ENCODE data around the gene SLC6A12.

Gene SLC6A12

DNA sequence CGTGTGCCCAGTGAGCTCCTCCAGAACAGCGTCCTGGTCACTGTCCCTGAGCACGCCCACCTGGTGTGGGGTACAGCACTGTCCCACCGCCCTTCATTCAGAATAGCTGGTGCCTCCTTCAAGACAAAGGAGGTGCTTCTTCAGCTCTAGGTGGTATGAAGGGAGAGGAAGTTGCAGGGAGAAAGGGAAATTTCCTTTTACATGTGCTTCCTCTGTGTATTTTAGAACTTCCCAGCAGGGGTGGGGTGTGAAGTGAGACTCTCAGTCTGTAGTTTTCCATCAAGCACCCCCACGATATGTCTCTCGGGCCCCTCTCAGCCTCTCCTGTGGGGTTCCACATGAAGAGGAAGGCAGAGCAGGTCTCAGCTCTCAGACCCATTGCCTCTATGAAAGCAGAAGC lies 1.2 kb upstream of the SLC6A12 start:
- no peak for DNase-seq (ENCODE audit: low spot score)

DNA sequence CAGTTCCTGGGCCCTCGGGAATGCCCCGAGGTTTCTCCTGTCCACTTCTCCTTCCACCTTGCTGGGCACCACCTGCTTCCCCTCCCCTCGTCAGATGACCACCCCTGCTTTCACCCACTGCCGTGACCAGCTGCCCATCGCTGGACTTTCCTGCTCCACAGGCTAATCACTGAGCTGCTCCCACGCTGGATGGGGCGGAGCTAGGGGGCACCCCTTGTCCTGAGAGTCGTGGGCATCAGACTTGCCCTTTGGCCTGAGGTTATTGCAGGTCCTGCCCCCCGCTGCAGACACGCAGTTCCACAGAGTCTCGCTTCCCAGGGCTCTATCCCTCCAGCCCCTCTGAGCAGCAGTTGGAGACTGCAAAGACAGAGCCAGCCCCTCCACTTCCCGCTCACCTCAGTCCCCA lies 427 bp downstream of the SLC6A12 start:
- no peak for DNase-seq (ENCODE audit: low spot score)

DNA sequence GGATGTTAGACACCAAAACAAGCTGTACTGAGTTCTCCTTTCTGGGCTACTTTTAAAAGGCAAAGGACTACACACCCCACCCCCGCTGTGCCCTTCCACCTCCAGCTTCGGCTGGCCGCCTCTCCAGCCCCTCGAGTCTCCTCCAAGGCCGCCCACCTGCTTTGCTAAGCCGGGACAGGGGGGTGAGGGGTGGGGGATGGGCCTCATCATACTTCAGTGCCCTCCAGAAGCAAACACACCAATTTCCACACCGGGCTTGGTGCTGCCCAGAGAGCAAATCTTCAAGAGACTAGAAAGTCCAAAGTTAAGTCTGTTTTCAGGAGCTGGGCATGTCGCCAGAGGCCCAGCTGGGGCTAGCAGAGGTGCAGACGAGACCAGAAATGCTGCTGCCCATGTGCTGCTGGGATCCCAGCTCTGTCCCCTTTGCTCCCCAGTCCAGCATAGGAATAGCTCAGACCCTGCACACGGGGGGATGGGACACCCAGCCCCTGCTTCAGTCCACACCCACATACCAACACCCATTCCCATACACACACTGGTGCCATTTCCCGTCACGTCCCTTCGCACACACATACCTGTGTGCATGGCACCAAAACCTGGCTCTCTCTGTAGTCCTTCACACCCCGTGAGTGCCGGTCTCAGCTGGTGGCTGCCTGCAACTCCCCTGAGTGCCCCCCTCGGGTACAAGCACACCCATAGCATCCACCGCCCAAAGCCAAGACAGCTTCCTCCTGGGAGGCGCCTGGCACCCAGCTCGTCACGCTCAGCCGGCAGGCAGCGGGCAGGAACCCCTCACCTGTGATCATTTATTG lies 1.0 kb downstream of the SLC6A12 start:
- no peak for DNase-seq (ENCODE audit: low spot score)

DNA sequence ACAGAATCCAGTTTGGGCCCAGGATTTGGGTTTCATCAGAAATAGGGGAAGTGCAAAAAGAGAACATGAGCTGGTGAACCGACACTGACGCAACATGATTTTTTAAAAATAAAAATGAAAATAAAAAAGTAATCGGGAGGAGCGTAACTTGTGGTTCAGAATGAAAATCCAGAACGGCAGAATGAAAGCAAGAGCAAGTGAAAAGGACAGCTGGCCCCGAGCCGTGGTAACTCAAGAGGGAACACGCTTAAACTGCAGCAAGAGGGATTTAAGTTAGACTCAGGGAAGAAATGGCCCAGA lies 1.6 kb downstream of the SLC6A12 start:
- DNase-seq (ENCODE audit: low spot score) = no peak

DNA sequence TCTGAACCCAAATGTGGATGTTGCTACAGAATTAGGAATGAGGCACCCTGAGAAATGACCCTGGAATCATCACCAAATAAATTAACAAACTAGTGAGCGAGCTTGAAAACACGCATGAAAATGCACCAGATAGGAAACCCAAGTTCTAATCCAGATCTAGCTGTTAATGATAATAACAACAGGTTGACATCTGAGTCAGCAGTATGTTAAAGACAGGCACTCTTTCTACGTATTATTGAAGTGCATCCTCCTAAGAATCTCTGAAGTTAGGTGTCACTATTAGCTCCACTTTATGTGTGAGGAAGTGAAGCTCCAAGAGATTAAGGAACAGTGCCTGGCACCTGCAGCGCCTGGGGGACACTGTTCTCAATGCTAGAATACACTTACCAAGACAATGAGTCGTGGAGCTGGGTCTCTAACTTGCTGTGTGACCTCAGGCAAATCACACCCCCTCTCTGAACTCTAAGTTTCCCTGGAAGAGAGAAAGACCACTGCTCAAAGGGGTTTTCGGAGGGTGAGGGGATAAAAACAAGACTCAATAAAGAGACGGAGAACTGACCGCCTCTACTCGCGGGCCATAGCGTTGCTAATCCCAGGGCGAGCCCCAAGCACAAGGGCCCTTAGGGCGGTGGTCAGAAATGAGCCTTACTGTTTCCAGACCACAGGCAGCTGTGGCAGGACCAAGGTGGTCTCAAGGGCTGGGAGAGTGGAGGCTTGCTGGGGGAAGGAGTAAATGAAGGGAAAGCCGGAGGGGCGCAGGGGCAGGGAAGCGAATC lies 2.1 kb downstream of the SLC6A12 start:
- no peak for DNase-seq (ENCODE audit: low spot score)

- no peak for DNase-seq (ENCODE audit: low spot score)
Measured at GRCh38 chr12:211142-211465, 2.9 kb downstream of the SLC6A12 start.

- DNase-seq (ENCODE audit: low spot score) = no peak
Measured at GRCh38 chr12:210277-211141, 3.4 kb downstream of the SLC6A12 start.

- DNase-seq (ENCODE audit: low spot score) = no peak
Measured at GRCh38 chr12:209851-210250, 4.1 kb downstream of the SLC6A12 start.

GRCh38 chr12:209246-209645 lies 4.7 kb downstream of the SLC6A12 start:
- no peak for DNase-seq (ENCODE audit: low spot score)

GRCh38 chr12:208813-209212 lies 5.1 kb downstream of the SLC6A12 start:
- DNase-seq (ENCODE audit: low spot score) = no peak

- no peak for DNase-seq (ENCODE audit: low spot score)
Measured at GRCh38 chr12:207804-208203, 6.2 kb downstream of the SLC6A12 start.

DNA sequence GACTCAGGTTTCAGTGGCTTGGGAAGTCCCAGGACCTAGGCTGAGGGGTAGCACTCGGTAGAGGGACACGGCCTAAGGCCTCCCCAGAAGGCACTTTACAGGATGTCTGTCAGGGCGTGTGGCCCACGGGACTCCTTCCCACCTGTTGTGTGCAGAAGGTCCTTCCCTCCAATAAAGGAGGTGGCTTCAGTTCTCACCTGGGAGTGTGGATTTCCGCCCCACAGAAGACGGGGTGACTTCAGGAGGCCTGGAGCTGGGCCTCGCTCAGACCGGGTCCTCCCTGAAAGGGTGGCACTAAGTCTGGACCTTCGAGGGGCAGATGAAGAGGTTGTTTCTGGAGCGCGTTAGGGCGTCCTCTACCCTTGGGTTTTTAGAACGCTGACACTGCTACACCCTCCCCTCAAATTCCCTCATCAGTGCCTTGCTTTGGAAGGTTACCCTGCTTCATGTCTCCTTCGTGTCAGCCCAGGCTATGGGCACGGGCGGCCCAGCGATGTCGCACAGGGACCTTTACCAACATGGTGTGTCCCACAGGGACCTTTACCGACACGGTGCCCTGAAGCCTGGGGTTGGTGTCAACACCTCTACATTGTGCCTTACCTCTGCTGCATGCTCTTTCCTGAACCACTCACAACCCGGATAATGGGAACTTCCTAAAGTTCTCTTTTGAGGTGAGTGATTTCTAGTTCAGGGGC lies 7.1 kb downstream of the SLC6A12 start:
- DNase-seq (ENCODE audit: low spot score) = no peak

GRCh38 chr12:205026-205425 lies 8.9 kb downstream of the SLC6A12 start:
- DNase-seq (ENCODE audit: low spot score) = no peak

GRCh38 chr12:204261-204678 lies 9.7 kb downstream of the SLC6A12 start:
- DNase-seq (ENCODE audit: low spot score) = no peak

DNA sequence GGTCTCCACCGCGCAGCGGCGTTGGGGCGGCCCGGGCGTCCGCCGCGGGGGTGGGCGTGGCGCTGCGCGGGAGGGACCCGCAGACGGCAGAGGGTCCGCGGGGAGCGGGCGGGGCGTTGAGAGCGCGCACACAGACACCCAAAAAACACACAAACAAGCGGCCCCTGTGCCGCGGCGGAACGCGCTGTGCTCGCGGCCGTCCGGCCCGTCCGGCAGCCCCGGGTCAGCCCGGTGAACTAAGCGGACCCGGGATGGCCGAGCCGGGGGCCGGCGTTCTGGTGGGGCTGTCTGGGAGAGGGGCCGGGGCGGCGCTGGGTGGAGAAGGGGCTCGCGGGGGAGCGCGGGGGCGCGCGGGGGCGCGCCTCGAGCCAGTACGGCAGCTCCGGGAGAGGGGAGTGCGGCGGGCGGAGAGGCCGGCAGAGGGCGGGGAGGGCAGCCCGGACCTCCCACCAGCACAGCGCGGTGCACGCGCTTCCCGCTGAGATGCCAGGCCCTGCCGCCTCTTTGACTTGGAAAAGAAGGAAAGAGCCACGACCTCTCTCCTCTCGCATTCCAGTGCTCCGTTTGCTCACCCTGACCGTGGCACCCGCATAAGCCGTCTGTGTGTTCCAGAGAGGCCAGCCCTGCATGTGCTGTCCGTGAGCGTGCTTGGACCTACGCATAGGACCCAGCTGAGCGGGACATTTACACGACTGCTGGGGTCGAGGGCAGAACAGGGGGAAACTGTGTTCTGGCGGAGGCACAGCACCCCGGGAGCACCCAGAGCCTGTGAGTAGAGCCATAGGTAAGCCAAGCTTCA lies 10.3 kb downstream of the SLC6A12 start:
- DNase-seq (ENCODE audit: low spot score) = no peak

GRCh38 chr12:203074-203461 lies 10.9 kb downstream of the SLC6A12 start:
- no peak for DNase-seq (ENCODE audit: low spot score)

DNA sequence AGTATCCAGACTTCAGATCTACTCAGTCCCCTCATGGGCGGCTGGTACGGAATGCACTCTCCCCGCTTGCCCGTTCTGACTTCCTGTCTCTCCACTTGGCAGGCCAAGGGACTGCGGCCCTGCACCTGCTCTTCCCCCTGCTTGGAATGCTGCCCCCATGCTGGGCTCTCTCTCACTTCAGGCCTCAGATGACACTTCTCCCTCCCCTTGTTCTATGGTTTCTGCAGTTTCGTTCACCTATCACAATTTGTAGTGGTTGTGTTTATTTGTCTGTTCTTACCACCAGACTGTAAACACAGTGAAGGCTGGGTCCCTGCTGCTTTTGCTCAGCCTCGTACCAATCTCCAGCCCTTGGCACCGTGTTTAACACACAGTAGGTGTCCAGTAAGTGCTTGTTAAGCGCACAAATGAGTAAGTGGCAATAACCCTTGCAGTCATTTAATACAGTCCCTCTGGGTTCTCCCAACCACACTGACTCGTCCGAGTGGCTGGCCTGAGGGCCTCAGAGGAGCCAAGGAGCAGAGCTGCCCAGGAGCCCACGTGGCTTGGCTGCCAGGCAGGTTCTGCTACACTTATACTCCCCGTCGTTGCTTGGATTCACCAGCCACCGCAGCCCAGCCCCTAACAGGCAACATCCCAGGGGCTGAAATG lies 11.8 kb downstream of the SLC6A12 start:
- no peak for DNase-seq (ENCODE audit: low spot score)

DNA sequence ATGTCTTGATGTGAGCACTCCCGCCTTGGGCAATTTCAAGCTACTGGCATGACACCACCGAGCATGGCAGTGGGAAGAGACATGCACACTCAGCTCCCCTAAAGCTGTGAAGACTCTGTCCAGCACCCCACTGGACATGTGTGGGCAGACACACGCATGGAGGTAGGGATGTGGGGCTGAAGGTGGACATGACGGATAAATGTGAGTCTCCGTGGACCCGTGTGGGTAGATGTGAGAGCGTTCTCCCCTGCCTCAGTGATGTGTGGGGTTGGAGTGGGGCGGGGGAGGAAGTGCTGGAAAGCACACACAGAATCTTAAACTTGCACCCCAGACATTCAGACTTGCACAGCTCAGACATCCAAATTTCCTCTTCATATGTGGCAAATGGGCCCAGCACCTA lies 12.6 kb downstream of the SLC6A12 start:
- no peak for DNase-seq (ENCODE audit: low spot score)

DNA sequence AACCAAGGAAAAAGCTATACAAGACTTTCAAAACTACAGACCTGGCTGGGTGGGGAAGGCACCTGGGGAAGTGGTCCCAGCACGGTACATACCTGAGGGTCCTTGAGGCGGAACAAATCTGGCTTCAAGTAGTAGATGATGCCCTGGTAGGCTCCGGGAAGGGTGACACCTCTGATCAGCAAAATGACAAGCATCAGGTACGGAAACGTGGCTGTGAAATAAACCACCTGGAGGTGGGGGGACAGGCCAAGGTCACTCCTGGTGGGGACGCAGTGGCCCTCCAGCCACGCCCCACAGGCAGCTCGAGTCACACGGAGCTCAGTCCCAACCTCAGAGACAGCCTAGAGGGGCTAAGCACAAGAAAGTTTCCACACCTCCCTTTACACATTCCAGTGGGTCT lies 15.3 kb downstream of the SLC6A12 start:
- no peak for DNase-seq (ENCODE audit: low spot score)

- DNase-seq (ENCODE audit: low spot score) = no peak
Measured at GRCh38 chr12:197911-198695, 15.9 kb downstream of the SLC6A12 start.

Data from SW480 (cell line).